CD4-positive, alpha-beta T cell (primary cell): ENCODE results near the gene C2CD4C. TPM values are rescaled to one million over a fixed set of nuclear protein-coding genes. Genes with fewer than 3 reads are reported as not detected.
"Not testable (repeated sequence)": the region's sequence is repeated elsewhere in the genome, so short reads cannot be mapped to it uniquely, and the experiment has no call there.

Experiments
- ATAC-seq: fragments of 200-7000 bp; cut with Tn5 transposase; one replicate; pipeline ENCODE4 v1.10.0; 2022; ENCODE audit warnings: mild to moderate bottlenecking; ENCODE audit not compliant: poor library complexity
- CTCF ChIA-PET: fragments of 350-600 bp; sonication (Branson Sonifier 250); formaldehyde crosslinking; loops from one replicate; lab custom pipeline; 2021; ENCODE audit warnings: antibody characterized with exemption, inconsistent platforms; lab: Charles Lee
- POLR2A ChIA-PET: fragments of 350-600 bp; sonication (Branson Sonifier 250); formaldehyde crosslinking; loops from one replicate; lab custom pipeline; 2021; ENCODE audit warnings: antibody characterized with exemption, inconsistent platforms; lab: Charles Lee
- DNase-seq, 14 experiments: peaks; one replicate each; pipeline ENCODE4 v3.0.0-alpha.2; 2013 to 2020; ENCODE audit warnings: mixed read lengths in 2 of 14
- H3K27ac ChIP-seq, 2 donors: one replicate each; pipeline versions ENCODE4 v1.5.1 to v1.7.0; 2013; ENCODE audit warnings: low read length in 2 of 2, low read depth in 1 of 2, mild to moderate bottlenecking in 1 of 2
- H3K27me3 ChIP-seq, 2 experiments: 1 replicate in 1 of 2; 2 replicates in 1 of 2; pipeline versions ENCODE4 v1.6.1 to v1.7.0; 2013; ENCODE audit warnings: low read length in 2 of 2, control low read depth in 1 of 2, mild to moderate bottlenecking in 1 of 2, moderate library complexity in 1 of 2; ENCODE audit not compliant: insufficient read depth in 2 of 2, control insufficient read depth in 1 of 2
- H3K36me3 ChIP-seq: one replicate; pipeline ENCODE4 v1.6.1; 2013; ENCODE audit warnings: low read length, control low read depth; ENCODE audit not compliant: insufficient read depth
- H3K4me1 ChIP-seq: one replicate; pipeline ENCODE4 v1.6.1; 2013; ENCODE audit warnings: low read length, control low read depth; ENCODE audit not compliant: insufficient read depth
- H3K4me3 ChIP-seq: one replicate; pipeline ENCODE4 v1.5.1; 2013; ENCODE audit warnings: mild to moderate bottlenecking, low read length, moderate library complexity
- H3K9me3 ChIP-seq, 2 experiments: 1 replicate in 1 of 2; 2 replicates in 1 of 2; pipeline versions ENCODE4 v1.6.1 to v1.7.0; 2013; ENCODE audit warnings: low read length in 2 of 2, mild to moderate bottlenecking in 2 of 2, control low read depth in 1 of 2, moderate library complexity in 1 of 2; ENCODE audit not compliant: control insufficient read depth in 1 of 2, insufficient read depth in 1 of 2
- H3K27ac Mint-ChIP-seq: one replicate; pipeline ENCODE4 v1.8.0; 2020; ENCODE audit warnings: mixed read lengths
- H3K27me3 Mint-ChIP-seq: one replicate; pipeline ENCODE4 v1.8.0; 2021; ENCODE audit warnings: mixed read lengths
- H3K36me3 Mint-ChIP-seq: one replicate; pipeline ENCODE4 v1.8.0; 2021; ENCODE audit warnings: low read depth, mixed read lengths
- H3K4me1 Mint-ChIP-seq: one replicate; pipeline ENCODE4 v1.8.0; 2021; ENCODE audit warnings: low read depth, mixed read lengths
- H3K4me3 Mint-ChIP-seq: one replicate; pipeline ENCODE4 v1.8.0; 2020; ENCODE audit warnings: mild to moderate bottlenecking, mixed read lengths
- H3K9me3 Mint-ChIP-seq: one replicate; pipeline ENCODE4 v1.8.0; 2020; ENCODE audit warnings: mixed read lengths
- intact Hi-C, 2 experiments: fragments of 100-400 bp; cut with DNase I in 1 of 2; cut with micrococcal nuclease in 1 of 2; formaldehyde crosslinking; loops; one replicate each; pipeline versions ENCODE4 v1.15.1 to v1.9.0; 2023 to 2025; cut with DNase I, micrococcal nuclease
- total RNA-seq, 174 experiments: library from RNA in 2 of 174; stranded (reverse) in 2 of 174; gene quantifications; one replicate each; pipeline ENCODE4 v1.2.3 and lab custom pipeline; 2021 to 2026
- TF ChIP-seq, protein P1 (sequence below): fragments of 200-600 bp; IDR thresholded peaks from one replicate; pipeline ENCODE4 v1.8.0; 2022; ENCODE audit warnings: antibody characterized with exemption, mild to moderate bottlenecking

The C2CD4C gene
- total RNA-seq, 2 experiments from 2014 or later = not detected

DNA sequence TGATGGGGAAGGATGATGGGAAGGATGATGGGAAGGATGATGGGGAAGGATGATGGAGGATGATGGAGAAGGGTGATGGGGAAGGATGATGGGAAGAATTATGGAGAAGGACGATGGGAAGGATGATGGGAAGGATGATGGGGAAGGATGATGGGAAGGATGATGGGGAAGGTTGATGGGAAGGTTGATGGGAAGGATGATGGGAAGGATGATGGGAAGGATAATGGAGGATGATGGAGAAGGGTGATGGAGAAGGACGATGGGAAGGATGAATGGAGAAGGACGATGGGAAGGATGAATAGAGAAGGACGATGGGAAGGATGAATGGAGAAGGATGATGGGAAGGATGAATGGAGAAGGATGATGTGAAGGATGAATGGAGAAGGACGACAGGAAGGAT, 13.5 kb downstream of the C2CD4C start:
- Mint-ChIP-seq H3K4me3 (no peak overlapping the region), H3K27me3 (no peaks in the 10 kb centered on the region), H3K27ac (no peak overlapping the region), H3K36me3 (no peaks in the 10 kb centered on the region), H3K4me1 (no peaks in the 10 kb centered on the region), H3K9me3 (peaks cover 4% of the 10 kb centered on the region)
- intact Hi-C loops = no loop called here
- Histone ChIP-seq H3K9me3 (peaks cover 0 to 25% of the 10 kb centered on the region in 2 experiments), H3K4me1 (no peaks in the 10 kb centered on the region), H3K27me3 (no peaks in the 10 kb centered on the region), H3K36me3 (no peaks in the 10 kb centered on the region), H3K27ac (no peak overlapping the region), H3K4me3 (no peak overlapping the region)
- POLR2A ChIA-PET = no interaction called here
- no peak for DNase-seq
- CTCF ChIA-PET = no interaction called here
- TF ChIP-seq, protein P1, sequence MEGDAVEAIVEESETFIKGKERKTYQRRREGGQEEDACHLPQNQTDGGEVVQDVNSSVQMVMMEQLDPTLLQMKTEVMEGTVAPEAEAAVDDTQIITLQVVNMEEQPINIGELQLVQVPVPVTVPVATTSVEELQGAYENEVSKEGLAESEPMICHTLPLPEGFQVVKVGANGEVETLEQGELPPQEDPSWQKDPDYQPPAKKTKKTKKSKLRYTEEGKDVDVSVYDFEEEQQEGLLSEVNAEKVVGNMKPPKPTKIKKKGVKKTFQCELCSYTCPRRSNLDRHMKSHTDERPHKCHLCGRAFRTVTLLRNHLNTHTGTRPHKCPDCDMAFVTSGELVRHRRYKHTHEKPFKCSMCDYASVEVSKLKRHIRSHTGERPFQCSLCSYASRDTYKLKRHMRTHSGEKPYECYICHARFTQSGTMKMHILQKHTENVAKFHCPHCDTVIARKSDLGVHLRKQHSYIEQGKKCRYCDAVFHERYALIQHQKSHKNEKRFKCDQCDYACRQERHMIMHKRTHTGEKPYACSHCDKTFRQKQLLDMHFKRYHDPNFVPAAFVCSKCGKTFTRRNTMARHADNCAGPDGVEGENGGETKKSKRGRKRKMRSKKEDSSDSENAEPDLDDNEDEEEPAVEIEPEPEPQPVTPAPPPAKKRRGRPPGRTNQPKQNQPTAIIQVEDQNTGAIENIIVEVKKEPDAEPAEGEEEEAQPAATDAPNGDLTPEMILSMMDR = no peak
- ATAC-seq = no peak

DNA sequence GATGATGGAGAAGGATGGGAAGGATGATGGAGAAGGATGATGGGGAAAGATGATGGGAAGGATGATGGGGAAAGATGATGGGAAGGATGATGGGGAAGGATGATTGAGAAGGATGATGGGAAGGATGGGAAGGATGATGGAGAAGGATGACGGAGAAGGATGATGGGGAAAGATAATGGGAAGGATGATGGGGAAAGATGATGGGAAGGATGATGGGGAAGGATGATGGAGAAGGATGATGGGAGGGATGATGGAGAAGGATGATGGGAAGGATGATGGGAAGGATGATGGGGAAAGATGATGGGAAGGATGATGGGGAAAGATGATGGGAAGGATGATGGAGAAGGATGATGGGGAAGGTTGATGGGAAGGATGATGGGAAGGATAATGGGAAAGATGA, 14.1 kb downstream of the C2CD4C start:
- H3K4me3 ChIP-seq, H3K9me3 Mint-ChIP-seq, H3K27me3 ChIP-seq, H3K4me3 Mint-ChIP-seq, H3K4me1 ChIP-seq, H3K27me3 Mint-ChIP-seq, DNase-seq, H3K4me1 Mint-ChIP-seq, H3K36me3 Mint-ChIP-seq, intact Hi-C loops, H3K36me3 ChIP-seq, ATAC-seq, POLR2A ChIA-PET, H3K27ac ChIP-seq, H3K27ac Mint-ChIP-seq, CTCF ChIA-PET: not testable (repeated sequence)
- peaks cover 0 to 25% of the 10 kb centered on the region in 2 experiments for H3K9me3 ChIP-seq

DNA sequence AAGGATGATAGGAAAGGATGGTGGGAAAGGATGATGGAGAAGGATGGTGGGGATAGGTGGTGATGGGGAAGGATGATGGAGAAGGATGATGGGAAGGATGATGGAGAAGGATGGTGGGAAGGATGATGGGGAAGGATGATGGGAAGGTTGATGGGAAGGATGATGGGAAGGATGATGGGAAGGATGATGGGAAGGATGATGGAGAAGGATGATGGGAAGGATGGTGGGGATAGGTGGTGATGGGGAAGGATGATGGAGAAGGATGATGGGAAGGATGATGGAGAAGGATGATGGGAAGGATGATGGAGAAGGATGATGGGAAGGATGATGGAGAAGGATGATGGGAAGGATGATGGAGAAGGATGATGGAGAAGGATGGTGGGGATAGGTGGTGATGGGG, 15.4 kb downstream of the C2CD4C start:
- ATAC-seq, H3K27ac ChIP-seq, H3K27me3 Mint-ChIP-seq, H3K27me3 ChIP-seq, H3K36me3 Mint-ChIP-seq, H3K4me1 ChIP-seq, DNase-seq, H3K4me3 Mint-ChIP-seq, H3K9me3 Mint-ChIP-seq, intact Hi-C loops, CTCF ChIA-PET, H3K4me1 Mint-ChIP-seq, H3K4me3 ChIP-seq, H3K36me3 ChIP-seq, POLR2A ChIA-PET: not testable (repeated sequence)
- peaks cover 0 to 25% of the 10 kb centered on the region in 2 experiments for H3K9me3 ChIP-seq
- H3K27ac Mint-ChIP-seq = peak overlapping the region; percentile 67

DNA sequence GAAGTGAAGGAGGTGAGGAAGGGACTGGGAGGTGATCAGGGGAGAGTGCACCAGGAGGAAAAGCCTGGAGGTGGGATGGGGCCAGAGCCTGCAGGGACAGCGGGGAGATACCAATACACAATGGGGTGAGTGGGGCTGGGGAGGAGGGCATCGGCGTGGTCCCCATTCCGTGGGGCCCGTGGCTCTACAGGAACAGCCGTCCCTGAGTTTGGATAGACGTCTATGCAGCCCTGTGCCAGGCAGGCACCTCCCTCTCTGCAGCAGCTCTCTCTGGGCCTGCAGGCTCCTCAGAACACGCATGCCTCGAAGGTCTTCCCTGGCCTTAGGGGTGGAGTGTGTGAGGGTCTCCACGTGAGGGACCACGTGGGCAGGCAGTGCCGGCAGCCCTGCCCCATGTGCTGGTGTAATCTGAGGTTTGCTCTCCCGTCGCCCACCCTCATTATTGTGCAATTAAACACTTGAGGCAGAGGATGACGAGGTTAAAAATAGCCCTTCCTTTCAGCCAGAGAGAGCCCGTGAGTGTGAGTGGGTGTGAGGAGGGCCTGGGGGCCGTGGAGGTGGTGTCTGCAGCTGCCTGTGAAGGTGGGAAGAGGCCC, 16.5 kb downstream of the C2CD4C start:
- TF ChIP-seq, protein P1 = no peak

More for the DNA sequence above, 16.5 kb downstream of the C2CD4C start:
- ChIA-PET POLR2A (no interaction called here), CTCF (no interaction called here)
- Mint-ChIP-seq H3K27me3 (peaks cover 7% of the 10 kb centered on the region), H3K27ac (peak overlapping the region; percentile 67), H3K9me3 (peaks cover 4% of the 10 kb centered on the region), H3K4me3 (no peak overlapping the region), H3K4me1 (no peaks in the 10 kb centered on the region), H3K36me3 (no peaks in the 10 kb centered on the region)
- Histone ChIP-seq H3K27ac (no peak overlapping the region), H3K4me1 (no peaks in the 10 kb centered on the region), H3K9me3 (peaks cover 0 to 23% of the 10 kb centered on the region in 2 experiments), H3K36me3 (no peaks in the 10 kb centered on the region), H3K4me3 (no peak overlapping the region), H3K27me3 (peaks cover 0 to 6% of the 10 kb centered on the region in 2 experiments)
- intact Hi-C loops = no loop called here
- no peak for ATAC-seq
- DNase-seq = no peak
